HepG2 (cell line): ENCODE results near the gene GBGT1. TPM values are rescaled to one million over a fixed set of nuclear protein-coding genes. Genes with fewer than 3 reads are reported as not detected.

Experiments used
- AKNA ChIP-seq: sonication (generic); formaldehyde crosslinking; IDR thresholded peaks from 2 replicates; pipeline ENCODE4 v1.4.0; 2020; ENCODE audit warnings: missing genetic modification reagents, borderline replicate concordance
- BRCA1 ChIP-seq: sonication (generic); formaldehyde crosslinking; IDR thresholded peaks from 2 replicates; pipeline ENCODE4 v1.4.0; 2020; ENCODE audit warnings: missing genetic modification reagents
- FOXM1 ChIP-seq: sonication (generic); formaldehyde crosslinking; IDR thresholded peaks from 2 replicates; pipeline ENCODE4 v1.5.0; 2020; ENCODE audit warnings: missing genetic modification reagents
- GFI1 ChIP-seq: sonication (generic); formaldehyde crosslinking; IDR thresholded peaks from 2 replicates; pipeline ENCODE4 v1.5.0; 2020; ENCODE audit warnings: missing genetic modification reagents, mild to moderate bottlenecking, borderline replicate concordance
- PHF8 ChIP-seq: sonication (generic); formaldehyde crosslinking; IDR thresholded peaks from 2 replicates; pipeline ENCODE4 v1.5.0; 2020; ENCODE audit warnings: missing genetic modification reagents
- PRMT3 ChIP-seq: sonication (generic); formaldehyde crosslinking; IDR thresholded peaks from 2 replicates; pipeline ENCODE4 v1.8.1; 2022; ENCODE audit warnings: low read depth, mild to moderate bottlenecking, moderate library complexity, missing genetic modification reagents, borderline replicate concordance
- SAFB2 ChIP-seq: sonication (generic); formaldehyde crosslinking; IDR thresholded peaks from 2 replicates; pipeline ENCODE4 v1.5.1; 2020; ENCODE audit warnings: missing genetic modification reagents, low read depth, mild to moderate bottlenecking, borderline replicate concordance
- SP4 ChIP-seq: sonication (generic); formaldehyde crosslinking; IDR thresholded peaks from 2 replicates; pipeline ENCODE4 v1.8.1; 2023; ENCODE audit warnings: mild to moderate bottlenecking, missing genetic modification reagents
- XBP1 ChIP-seq: sonication (generic); formaldehyde crosslinking; IDR thresholded peaks from 2 replicates; pipeline ENCODE4 v1.5.0; 2020; ENCODE audit warnings: missing genetic modification reagents
- ZFP36L1 ChIP-seq: sonication (generic); formaldehyde crosslinking; IDR thresholded peaks from 2 replicates; pipeline ENCODE4 v1.8.0; 2022; ENCODE audit warnings: mild to moderate bottlenecking, missing genetic modification reagents, moderate library complexity
- ZNF10 ChIP-seq: sonication (generic); formaldehyde crosslinking; IDR thresholded peaks from 2 replicates; pipeline ENCODE4 v1.4.0; 2020; ENCODE audit warnings: mild to moderate bottlenecking, low read depth, missing genetic modification reagents, borderline replicate concordance
- ZNF121 ChIP-seq: sonication (generic); formaldehyde crosslinking; IDR thresholded peaks from 2 replicates; pipeline ENCODE4 v1.5.0; 2020; ENCODE audit warnings: mild to moderate bottlenecking, missing genetic modification reagents
- ZNF17 ChIP-seq: sonication (generic); formaldehyde crosslinking; IDR thresholded peaks from 2 replicates; pipeline ENCODE4 v1.5.0; 2020; ENCODE audit warnings: mild to moderate bottlenecking, missing genetic modification reagents
- ZNF281 ChIP-seq: sonication (generic); formaldehyde crosslinking; IDR thresholded peaks from 2 replicates; pipeline ENCODE4 v1.4.0; 2020; ENCODE audit warnings: missing genetic modification reagents, borderline replicate concordance
- ZNF670 ChIP-seq: sonication (generic); formaldehyde crosslinking; IDR thresholded peaks from 2 replicates; pipeline ENCODE4 v1.8.0; 2022; ENCODE audit warnings: mild to moderate bottlenecking, missing genetic modification reagents, borderline replicate concordance
- polyA plus RNA-seq, 8 experiments: library from polyadenylated mRNA; depleted of rRNA in 3 of 8; stranded (reverse) in 7 of 8; unstranded in 1 of 8; fragments of >200 nt; fragmentation: Illumina TruSeq in 4 of 8; extraction: Trizol in 4 of 8; gene quantifications; 2 replicates each; pipeline versions ENCODE4 v1.2.1 to v1.2.3, GENCODE V29; 2011 to 2016; ENCODE audit warnings: low read depth in 4 of 8, missing spikeins in 1 of 8, mixed read lengths in 1 of 8; ENCODE audit not compliant: insufficient read depth in 1 of 8
- total RNA-seq, 5 experiments: library from RNA; depleted of rRNA; stranded (reverse); fragments of >200 nt; fragmentation: Illumina TruSeq; extraction: Trizol; gene quantifications; 2 replicates each; pipeline ENCODE4 v1.2.3, GENCODE V29; 2016; ENCODE audit warnings: low read depth in 1 of 5

The GBGT1 gene
- total and polyA plus RNA-seq, 2 of the 13 experiments (the other 11 are each of a cell fraction or from before 2014, with no cell fraction given) = not detected

- TF ChIP-seq ZNF281 (CRISPR knock-in tag) (peak; percentile 37; the same call in 1 of the 2 replicates), GFI1 (CRISPR knock-in tag) (no peak), SAFB2 (CRISPR knock-in tag) (no peak), PRMT3 (CRISPR knock-in tag) (0 out of 2 replicates have a peak, but pooled peaks have one; percentile 53), PHF8 (CRISPR knock-in tag) (peak; percentile 60), BRCA1 (no peak), ZFP36L1 (CRISPR knock-in tag) (no peak), ZNF670 (CRISPR knock-in tag) (peak; percentile 51; the same call in 1 of the 2 replicates), ZNF121 (CRISPR knock-in tag) (peak; percentile 40; the same call in 1 of the 2 replicates), AKNA (CRISPR knock-in tag) (no peak), FOXM1 (CRISPR knock-in tag) (no peak), XBP1 (no peak; the same call in 1 of the 2 replicates), SP4 (CRISPR knock-in tag) (peak; percentile 79), ZNF10 (CRISPR knock-in tag) (no peak), ZNF17 (CRISPR knock-in tag) (no peak)
Observed at GRCh38 chr9:133149130-133150015, 14.3 kb downstream of the GBGT1 start (continued).
